H9 (cell line): ENCODE data around the gene LBH. TPM values are rescaled to one million over a fixed set of nuclear protein-coding genes. Genes with fewer than 3 reads are reported as not detected.

ENCODE experiments used
- DNase-seq: peaks from one replicate; pipeline ENCODE4 v3.0.0-alpha.2; 2017
- H2AFZ ChIP-seq: one replicate; pipeline ENCODE4 v1.6.1; 2013; ENCODE audit warnings: mild to moderate bottlenecking, low read length, control low read depth, moderate library complexity
- H2AK5ac ChIP-seq: 2 replicates; pipeline ENCODE4 v1.6.1; 2013; ENCODE audit warnings: low read length, control low read depth, mixed read lengths; ENCODE audit not compliant: insufficient read length
- H2BK120ac ChIP-seq: one replicate; pipeline ENCODE4 v1.6.1; 2013; ENCODE audit warnings: low read depth, mild to moderate bottlenecking, low read length, control low read depth, inconsistent platforms; ENCODE audit not compliant: poor library complexity, severe bottlenecking
- H2BK12ac ChIP-seq: 2 replicates; pipeline ENCODE4 v1.6.1; 2013; ENCODE audit warnings: low read length, control low read depth, mixed read lengths, low read depth; ENCODE audit not compliant: insufficient read length
- H2BK15ac ChIP-seq: 2 replicates; pipeline ENCODE4 v1.6.1; 2013; ENCODE audit warnings: low read depth, low read length, control low read depth
- H2BK20ac ChIP-seq: one replicate; pipeline ENCODE4 v1.6.1; 2013; ENCODE audit warnings: low read depth, mild to moderate bottlenecking, low read length, control low read depth, inconsistent platforms; ENCODE audit not compliant: poor library complexity, severe bottlenecking
- H2BK5ac ChIP-seq: 2 replicates; pipeline ENCODE4 v1.6.1; 2013; ENCODE audit warnings: low read length, control low read depth, mixed read lengths; ENCODE audit not compliant: insufficient read length
- H3K14ac ChIP-seq: 2 replicates; pipeline ENCODE4 v1.6.1; 2013; ENCODE audit warnings: low read length, control low read depth; ENCODE audit not compliant: insufficient read depth
- H3K18ac ChIP-seq: 2 replicates; pipeline ENCODE4 v1.6.1; 2013; ENCODE audit warnings: low read depth, mild to moderate bottlenecking, mixed read lengths, low read length, control low read depth; ENCODE audit not compliant: insufficient read length
- H3K23ac ChIP-seq: 2 replicates; pipeline ENCODE4 v1.6.1; 2013; ENCODE audit warnings: low read length, control low read depth, mixed read lengths, low read depth; ENCODE audit not compliant: insufficient read length
- H3K23me2 ChIP-seq: 2 replicates; pipeline ENCODE4 v1.6.1; 2013; ENCODE audit warnings: low read depth, mild to moderate bottlenecking, mixed read lengths, low read length, control low read depth; ENCODE audit not compliant: insufficient read length, poor library complexity, severe bottlenecking
- H3K27ac ChIP-seq: 2 replicates; pipeline ENCODE4 v1.5.1; 2013; ENCODE audit warnings: low read length, control low read depth, mixed read lengths, low read depth; ENCODE audit not compliant: insufficient read length
- H3K27me3 ChIP-seq: 2 replicates; pipeline ENCODE4 v1.6.1; 2013; ENCODE audit warnings: low read length, control low read depth, inconsistent platforms; ENCODE audit not compliant: insufficient read depth
- H3K4ac ChIP-seq: 2 replicates; pipeline ENCODE4 v1.6.1; 2013; ENCODE audit warnings: low read depth, mild to moderate bottlenecking, control low read depth, inconsistent platforms, low read length, moderate library complexity
- H3K4me1 ChIP-seq: 2 replicates; pipeline ENCODE4 v1.6.1; 2013; ENCODE audit warnings: low read length, control low read depth, inconsistent platforms; ENCODE audit not compliant: insufficient read depth
- H3K4me2 ChIP-seq: 2 replicates; pipeline ENCODE4 v1.6.1; 2013; ENCODE audit warnings: low read length, control low read depth, mixed read lengths; ENCODE audit not compliant: insufficient read length, insufficient read depth
- H3K56ac ChIP-seq: 2 replicates; pipeline ENCODE4 v1.6.1; 2013; ENCODE audit warnings: low read depth, mild to moderate bottlenecking, mixed read lengths, low read length, control low read depth; ENCODE audit not compliant: insufficient read length
- H3K79me1 ChIP-seq: 2 replicates; pipeline ENCODE4 v1.6.1; 2013; ENCODE audit warnings: low read depth, mild to moderate bottlenecking, moderate library complexity, low read length, control low read depth, inconsistent platforms; ENCODE audit not compliant: insufficient read depth, poor library complexity, severe bottlenecking
- H3K79me2 ChIP-seq: 2 replicates; pipeline ENCODE4 v1.6.1; 2013; ENCODE audit warnings: low read length, control low read depth, inconsistent platforms; ENCODE audit not compliant: insufficient read depth
- H3K9ac ChIP-seq: 2 replicates; pipeline ENCODE4 v1.6.1; 2013; ENCODE audit warnings: low read length, control low read depth, mixed read lengths; ENCODE audit not compliant: insufficient read length; ENCODE audit errors: extremely low read depth
- H3K9me3 ChIP-seq: one replicate; pipeline ENCODE4 v1.6.1; 2013; ENCODE audit warnings: low read depth, low read length, inconsistent platforms; ENCODE audit not compliant: control insufficient read depth
- H3T11ph ChIP-seq: one replicate; pipeline ENCODE4 v1.6.1; 2013; ENCODE audit warnings: mild to moderate bottlenecking, low read length, control low read depth, inconsistent platforms
- H4K20me1 ChIP-seq: one replicate; pipeline ENCODE4 v1.6.1; 2013; ENCODE audit not compliant: control insufficient read depth, insufficient read length, insufficient read depth
- H4K5ac ChIP-seq: 2 replicates; pipeline ENCODE4 v1.6.1; 2013; ENCODE audit warnings: low read depth, mild to moderate bottlenecking, mixed read lengths, low read length, control low read depth; ENCODE audit not compliant: insufficient read length
- H4K8ac ChIP-seq: replicated peaks from 2 replicates; pipeline ENCODE4 v1.6.1; 2013; ENCODE audit warnings: low read length, control low read depth, mixed read lengths, low read depth; ENCODE audit not compliant: insufficient read length
- H4K91ac ChIP-seq: 2 replicates; pipeline ENCODE4 v1.6.1; 2013; ENCODE audit warnings: low read depth, mild to moderate bottlenecking, moderate library complexity, mixed read lengths, low read length, control low read depth; ENCODE audit not compliant: insufficient read length
- H3K27ac Mint-ChIP-seq, 3 experiments: 2 replicates in 2 of 3; 3 replicates in 1 of 3; pipeline ENCODE4 v1.8.0; 2020 to 2021; ENCODE audit warnings: mixed read lengths in 3 of 3, mild to moderate bottlenecking in 1 of 3, moderate library complexity in 1 of 3
- H3K27me3 Mint-ChIP-seq: 2 replicates; pipeline ENCODE4 v1.8.0; 2021; ENCODE audit warnings: low read depth, mild to moderate bottlenecking, moderate library complexity, mixed read lengths
- H3K36me3 Mint-ChIP-seq, 3 experiments: 2 replicates in 2 of 3; 3 replicates in 1 of 3; pipeline ENCODE4 v1.8.0; 2020 to 2021; ENCODE audit warnings: low read depth in 3 of 3, mixed read lengths in 3 of 3; ENCODE audit not compliant: insufficient read depth in 1 of 3
- H3K4me1 Mint-ChIP-seq, 2 experiments: 2 replicates each; pipeline ENCODE4 v1.8.0; 2020; ENCODE audit warnings: mixed read lengths in 2 of 2
- H3K4me3 Mint-ChIP-seq, 2 experiments: 2 replicates in 1 of 2; 3 replicates in 1 of 2; pipeline ENCODE4 v1.8.0; 2020 to 2021; ENCODE audit warnings: mild to moderate bottlenecking in 2 of 2, mixed read lengths in 2 of 2, moderate library complexity in 1 of 2
- H3K9me3 Mint-ChIP-seq, 2 experiments: 2 replicates in 1 of 2; 3 replicates in 1 of 2; pipeline ENCODE4 v1.8.0; 2020; ENCODE audit warnings: mild to moderate bottlenecking in 2 of 2, mixed read lengths in 2 of 2, moderate library complexity in 1 of 2
- WGBS: extraction: QIAGEN DNeasy Blood & Tissue Kit; methylation state at CpG from one replicate; pipeline ENCODE4 v1.1.7; 2013; ENCODE audit warnings: missing lambda C conversion rate, low lambda C conversion rate, mixed read lengths; ENCODE audit not compliant: insufficient read length; ENCODE audit errors: extremely low coverage; 5-methylcytosine and 5-hydroxymethylcytosine counted together
- total RNA-seq: library from RNA; stranded (reverse); gene quantifications from 2 replicates; pipeline ENCODE4 v1.2.1, GENCODE V29; 2021
- TF ChIP-seq, protein P1 (sequence below): fragments of 200-600 bp; sonication (generic); conservative IDR thresholded peaks from 3 replicates; pipeline ENCODE4 v1.8.0; 2021; ENCODE audit warnings: antibody characterized with exemption, mild to moderate bottlenecking

Gene LBH
- total RNA-seq, 1 experiment from 2014 or later, result 53.0 TPM

DNA sequence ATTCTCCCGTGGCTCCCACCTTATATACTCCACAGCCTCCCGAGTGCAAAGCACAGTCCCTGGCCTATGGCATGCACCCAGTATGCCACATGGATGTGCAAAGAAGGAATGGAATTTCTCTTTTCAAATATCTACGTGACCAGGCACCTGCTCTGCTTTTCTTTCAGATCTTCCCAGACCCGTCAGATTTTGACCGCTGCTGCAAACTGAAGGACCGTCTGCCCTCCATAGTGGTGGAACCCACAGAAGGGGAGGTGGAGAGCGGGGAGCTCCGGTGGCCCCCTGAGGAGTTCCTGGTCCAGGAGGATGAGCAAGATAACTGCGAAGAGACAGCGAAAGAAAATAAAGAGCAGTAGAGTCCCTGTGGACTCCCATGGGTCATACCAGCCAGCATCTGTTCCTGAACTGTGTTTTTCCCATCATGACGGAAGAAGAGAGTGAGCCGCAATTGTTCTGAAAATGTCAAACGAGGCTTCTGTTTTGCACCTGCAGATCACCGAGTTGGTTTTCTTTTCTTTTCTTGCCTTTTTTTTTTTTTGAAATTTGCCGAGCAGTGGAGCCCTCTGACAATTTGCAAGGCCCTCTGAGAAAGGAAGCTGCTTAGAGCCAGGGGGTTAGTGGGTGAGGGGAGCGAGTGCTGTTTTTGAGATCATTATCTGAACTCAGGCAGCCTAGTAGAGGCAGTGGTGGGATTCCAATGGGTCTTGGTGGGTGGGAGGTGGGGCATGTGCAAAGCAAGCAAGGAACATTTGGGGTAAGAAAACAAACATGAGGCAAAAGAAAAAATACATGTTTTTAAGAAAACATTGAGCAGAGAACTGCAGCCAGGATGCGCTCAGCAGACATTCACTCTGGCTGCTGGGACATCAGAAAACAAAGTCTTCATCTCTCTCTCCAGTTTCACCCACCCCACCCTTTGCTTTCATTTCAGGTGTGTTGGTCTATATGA is 26.2 kb downstream of the LBH start:
- H3K4me3 Mint-ChIP-seq, result no peak overlapping the region
- Histone ChIP-seq H4K5ac (no peak overlapping the region), H2AFZ (no peak overlapping the region), H2AK5ac (no peak overlapping the region), H3K27ac (no peak overlapping the region), H3K14ac (no peak overlapping the region), H2BK12ac (no peak overlapping the region), H3K27me3 (no peaks in the 10 kb centered on the region), H2BK120ac (no peak overlapping the region), H3K4ac (no peak overlapping the region), H3K23me2 (no peaks in the 10 kb centered on the region), H2BK15ac (no peak overlapping the region), H2BK20ac (no peak overlapping the region), H3K56ac (no peak overlapping the region), H3K9ac (no peak overlapping the region), H2BK5ac (no peak overlapping the region), H4K91ac (no peak overlapping the region), H4K20me1 (no peaks in the 10 kb centered on the region), H3K79me1 (no peaks in the 10 kb centered on the region), H3T11ph (no peak overlapping the region), H3K79me2 (no peaks in the 10 kb centered on the region), H3K4me2 (no peak overlapping the region), H4K8ac (no peak overlapping the region), H3K4me1 (no peaks in the 10 kb centered on the region), H3K18ac (no peak overlapping the region), H3K23ac (no peak overlapping the region), H3K9me3 (no peaks in the 10 kb centered on the region)
- no peaks in the 10 kb centered on the region; the same call in 1 of the 2 replicates for H3K27me3 Mint-ChIP-seq
- DNase-seq, result no peak
- peaks cover 13 to 38% (median 32%) of the 10 kb centered on the region in 3 experiments; a peak in 6 of 7 replicates for H3K36me3 Mint-ChIP-seq
- TF ChIP-seq, protein P1, sequence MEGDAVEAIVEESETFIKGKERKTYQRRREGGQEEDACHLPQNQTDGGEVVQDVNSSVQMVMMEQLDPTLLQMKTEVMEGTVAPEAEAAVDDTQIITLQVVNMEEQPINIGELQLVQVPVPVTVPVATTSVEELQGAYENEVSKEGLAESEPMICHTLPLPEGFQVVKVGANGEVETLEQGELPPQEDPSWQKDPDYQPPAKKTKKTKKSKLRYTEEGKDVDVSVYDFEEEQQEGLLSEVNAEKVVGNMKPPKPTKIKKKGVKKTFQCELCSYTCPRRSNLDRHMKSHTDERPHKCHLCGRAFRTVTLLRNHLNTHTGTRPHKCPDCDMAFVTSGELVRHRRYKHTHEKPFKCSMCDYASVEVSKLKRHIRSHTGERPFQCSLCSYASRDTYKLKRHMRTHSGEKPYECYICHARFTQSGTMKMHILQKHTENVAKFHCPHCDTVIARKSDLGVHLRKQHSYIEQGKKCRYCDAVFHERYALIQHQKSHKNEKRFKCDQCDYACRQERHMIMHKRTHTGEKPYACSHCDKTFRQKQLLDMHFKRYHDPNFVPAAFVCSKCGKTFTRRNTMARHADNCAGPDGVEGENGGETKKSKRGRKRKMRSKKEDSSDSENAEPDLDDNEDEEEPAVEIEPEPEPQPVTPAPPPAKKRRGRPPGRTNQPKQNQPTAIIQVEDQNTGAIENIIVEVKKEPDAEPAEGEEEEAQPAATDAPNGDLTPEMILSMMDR, result no peak
- peaks cover 0 to 9% of the 10 kb centered on the region in 2 experiments; a peak in 3 of 4 replicates for H3K4me1 Mint-ChIP-seq
- no peak overlapping the region; a peak in 1 of 7 replicates for H3K27ac Mint-ChIP-seq
- H3K9me3 Mint-ChIP-seq, result peaks cover 0 to 5% of the 10 kb centered on the region in 2 experiments; a peak in 3 of 5 replicates
- WGBS, result no CpG with 5 or more reads among the region's 17 CpGs
